CD4-positive, alpha-beta T cell (primary cell): ENCODE data around the gene AKR1E2. TPM values are rescaled to one million over a fixed set of nuclear protein-coding genes. Genes with fewer than 3 reads are reported as not detected.

ENCODE experiments used
- ATAC-seq: fragments of 200-7000 bp; cut with Tn5 transposase; one replicate; pipeline ENCODE4 v1.10.0; 2022; ENCODE audit warnings: mild to moderate bottlenecking; ENCODE audit not compliant: poor library complexity
- CTCF ChIA-PET: fragments of 350-600 bp; sonication (Branson Sonifier 250); formaldehyde crosslinking; loops from one replicate; lab custom pipeline; 2021; ENCODE audit warnings: antibody characterized with exemption, inconsistent platforms; lab: Charles Lee
- POLR2A ChIA-PET: fragments of 350-600 bp; sonication (Branson Sonifier 250); formaldehyde crosslinking; loops from one replicate; lab custom pipeline; 2021; ENCODE audit warnings: antibody characterized with exemption, inconsistent platforms; lab: Charles Lee
- DNase-seq, 14 experiments: peaks; one replicate each; pipeline ENCODE4 v3.0.0-alpha.2; 2013 to 2020; ENCODE audit warnings: mixed read lengths in 2 of 14
- H3K27ac ChIP-seq, 2 donors: one replicate each; pipeline versions ENCODE4 v1.5.1 to v1.7.0; 2013; ENCODE audit warnings: low read length in 2 of 2, low read depth in 1 of 2, mild to moderate bottlenecking in 1 of 2
- H3K27me3 ChIP-seq, 2 experiments: 1 replicate in 1 of 2; 2 replicates in 1 of 2; pipeline versions ENCODE4 v1.6.1 to v1.7.0; 2013; ENCODE audit warnings: low read length in 2 of 2, control low read depth in 1 of 2, mild to moderate bottlenecking in 1 of 2, moderate library complexity in 1 of 2; ENCODE audit not compliant: insufficient read depth in 2 of 2, control insufficient read depth in 1 of 2
- H3K36me3 ChIP-seq: one replicate; pipeline ENCODE4 v1.6.1; 2013; ENCODE audit warnings: low read length, control low read depth; ENCODE audit not compliant: insufficient read depth
- H3K4me1 ChIP-seq: one replicate; pipeline ENCODE4 v1.6.1; 2013; ENCODE audit warnings: low read length, control low read depth; ENCODE audit not compliant: insufficient read depth
- H3K4me3 ChIP-seq: one replicate; pipeline ENCODE4 v1.5.1; 2013; ENCODE audit warnings: mild to moderate bottlenecking, low read length, moderate library complexity
- H3K9me3 ChIP-seq, 2 experiments: 1 replicate in 1 of 2; 2 replicates in 1 of 2; pipeline versions ENCODE4 v1.6.1 to v1.7.0; 2013; ENCODE audit warnings: low read length in 2 of 2, mild to moderate bottlenecking in 2 of 2, control low read depth in 1 of 2, moderate library complexity in 1 of 2; ENCODE audit not compliant: control insufficient read depth in 1 of 2, insufficient read depth in 1 of 2
- H3K27ac Mint-ChIP-seq: one replicate; pipeline ENCODE4 v1.8.0; 2020; ENCODE audit warnings: mixed read lengths
- H3K27me3 Mint-ChIP-seq: one replicate; pipeline ENCODE4 v1.8.0; 2021; ENCODE audit warnings: mixed read lengths
- H3K36me3 Mint-ChIP-seq: one replicate; pipeline ENCODE4 v1.8.0; 2021; ENCODE audit warnings: low read depth, mixed read lengths
- H3K4me1 Mint-ChIP-seq: one replicate; pipeline ENCODE4 v1.8.0; 2021; ENCODE audit warnings: low read depth, mixed read lengths
- H3K4me3 Mint-ChIP-seq: one replicate; pipeline ENCODE4 v1.8.0; 2020; ENCODE audit warnings: mild to moderate bottlenecking, mixed read lengths
- H3K9me3 Mint-ChIP-seq: one replicate; pipeline ENCODE4 v1.8.0; 2020; ENCODE audit warnings: mixed read lengths
- intact Hi-C, 2 experiments: fragments of 100-400 bp; cut with DNase I in 1 of 2; cut with micrococcal nuclease in 1 of 2; formaldehyde crosslinking; loops; one replicate each; pipeline versions ENCODE4 v1.15.1 to v1.9.0; 2023 to 2025; cut with DNase I, micrococcal nuclease
- total RNA-seq, 174 experiments: library from RNA in 2 of 174; stranded (reverse) in 2 of 174; gene quantifications; one replicate each; pipeline ENCODE4 v1.2.3 and lab custom pipeline; 2021 to 2026
- TF ChIP-seq, protein P1 (sequence below): fragments of 200-600 bp; IDR thresholded peaks from one replicate; pipeline ENCODE4 v1.8.0; 2022; ENCODE audit warnings: antibody characterized with exemption, mild to moderate bottlenecking

The AKR1E2 gene
- total RNA-seq, 2 experiments from 2014 or later = 26.0 to 30.4 TPM

DNA sequence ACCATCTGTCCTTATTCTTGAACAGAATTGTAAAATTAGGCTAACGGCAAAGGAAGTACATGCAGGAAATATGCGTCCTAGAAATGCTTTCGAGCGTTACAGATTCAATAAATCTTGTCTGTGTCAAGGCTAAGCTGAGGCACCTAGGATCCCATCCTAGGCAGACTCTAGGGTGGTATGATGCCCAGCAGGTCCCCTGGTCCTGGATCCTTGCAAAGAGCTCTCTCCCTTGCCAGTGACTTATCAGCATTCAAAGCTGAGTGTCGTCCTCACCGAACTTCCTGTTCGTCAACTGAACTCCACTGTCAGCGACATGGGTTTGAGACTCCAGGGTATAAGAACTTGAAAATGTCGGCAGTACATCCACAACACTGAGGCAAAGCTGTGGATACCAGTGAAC, 61.5 kb downstream of the AKR1E2 start:
- Mint-ChIP-seq H3K27me3 (no peaks in the 10 kb centered on the region), H3K27ac (no peak overlapping the region), H3K4me3 (no peak overlapping the region), H3K4me1 (no peaks in the 10 kb centered on the region), H3K36me3 (peaks cover 55% of the 10 kb centered on the region), H3K9me3 (no peaks in the 10 kb centered on the region)
- intact Hi-C loops = no loop called here
- Histone ChIP-seq H3K9me3 (no peaks in the 10 kb centered on the region), H3K4me3 (no peak overlapping the region), H3K4me1 (no peaks in the 10 kb centered on the region), H3K27ac (no peak overlapping the region), H3K27me3 (no peaks in the 10 kb centered on the region), H3K36me3 (no peaks in the 10 kb centered on the region)
- TF ChIP-seq, protein P1, sequence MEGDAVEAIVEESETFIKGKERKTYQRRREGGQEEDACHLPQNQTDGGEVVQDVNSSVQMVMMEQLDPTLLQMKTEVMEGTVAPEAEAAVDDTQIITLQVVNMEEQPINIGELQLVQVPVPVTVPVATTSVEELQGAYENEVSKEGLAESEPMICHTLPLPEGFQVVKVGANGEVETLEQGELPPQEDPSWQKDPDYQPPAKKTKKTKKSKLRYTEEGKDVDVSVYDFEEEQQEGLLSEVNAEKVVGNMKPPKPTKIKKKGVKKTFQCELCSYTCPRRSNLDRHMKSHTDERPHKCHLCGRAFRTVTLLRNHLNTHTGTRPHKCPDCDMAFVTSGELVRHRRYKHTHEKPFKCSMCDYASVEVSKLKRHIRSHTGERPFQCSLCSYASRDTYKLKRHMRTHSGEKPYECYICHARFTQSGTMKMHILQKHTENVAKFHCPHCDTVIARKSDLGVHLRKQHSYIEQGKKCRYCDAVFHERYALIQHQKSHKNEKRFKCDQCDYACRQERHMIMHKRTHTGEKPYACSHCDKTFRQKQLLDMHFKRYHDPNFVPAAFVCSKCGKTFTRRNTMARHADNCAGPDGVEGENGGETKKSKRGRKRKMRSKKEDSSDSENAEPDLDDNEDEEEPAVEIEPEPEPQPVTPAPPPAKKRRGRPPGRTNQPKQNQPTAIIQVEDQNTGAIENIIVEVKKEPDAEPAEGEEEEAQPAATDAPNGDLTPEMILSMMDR = no peak
- ATAC-seq = no peak
- no peak for DNase-seq
- ChIA-PET POLR2A (no interaction called here), CTCF (interaction anchor here (1.2 kb wide), 1 partner anchor 10 kb away, joined by 5 read pairs; no protein-coding TSS in a partner anchor)

GRCh38 chr10:4888236-4888635, 62.2 kb downstream of the AKR1E2 start:
- no peaks in the 10 kb centered on the region for H3K9me3 Mint-ChIP-seq
- intact Hi-C loops = no loop called here
- no peak overlapping the region for H3K4me3 Mint-ChIP-seq
- no peak for ATAC-seq
- Histone ChIP-seq H3K9me3 (no peaks in the 10 kb centered on the region), H3K4me3 (no peak overlapping the region), H3K27ac (no peak overlapping the region), H3K36me3 (no peaks in the 10 kb centered on the region), H3K4me1 (no peaks in the 10 kb centered on the region), H3K27me3 (no peaks in the 10 kb centered on the region)
- no peaks in the 10 kb centered on the region for H3K27me3 Mint-ChIP-seq
- no peak overlapping the region for H3K27ac Mint-ChIP-seq
- TF ChIP-seq, protein P1 = no peak
- ChIA-PET CTCF (interaction anchor here (1.2 kb wide), 1 partner anchor 11 kb away, joined by 5 read pairs; no protein-coding TSS in a partner anchor), POLR2A (no interaction called here)
- peaks cover 53% of the 10 kb centered on the region for H3K36me3 Mint-ChIP-seq
- no peaks in the 10 kb centered on the region for H3K4me1 Mint-ChIP-seq
- DNase-seq = no peak

DNA sequence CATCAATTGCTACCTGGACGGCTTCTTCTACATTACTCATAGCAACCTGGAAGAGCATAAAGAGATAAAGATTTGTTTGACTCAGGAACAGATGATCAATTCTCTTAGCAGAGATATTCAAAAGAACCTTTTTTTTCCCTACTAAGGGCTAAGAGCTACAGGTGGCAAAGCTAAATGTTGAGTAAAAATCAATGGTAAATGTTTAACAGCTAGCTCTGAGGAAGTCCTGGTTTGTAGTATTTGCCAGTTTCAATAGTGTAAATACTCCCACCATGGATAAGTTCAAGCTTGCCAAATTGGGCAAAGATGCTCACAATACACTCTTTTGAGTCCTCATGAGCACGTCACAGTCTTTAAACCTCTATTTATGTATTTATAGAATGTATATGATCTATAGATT, 64.0 kb downstream of the AKR1E2 start:
- peaks cover 45% of the 10 kb centered on the region for H3K36me3 Mint-ChIP-seq
- H3K4me1 Mint-ChIP-seq = no peaks in the 10 kb centered on the region
- Histone ChIP-seq H3K4me1 (no peaks in the 10 kb centered on the region), H3K27me3 (no peaks in the 10 kb centered on the region), H3K36me3 (no peaks in the 10 kb centered on the region), H3K27ac (no peak overlapping the region), H3K4me3 (no peak overlapping the region), H3K9me3 (no peaks in the 10 kb centered on the region)
- no peak overlapping the region for H3K4me3 Mint-ChIP-seq
- intact Hi-C loops = no loop called here
- TF ChIP-seq, protein P1 = no peak
- H3K27ac Mint-ChIP-seq = no peak overlapping the region
- ChIA-PET POLR2A (no interaction called here), CTCF (interaction anchor here (1.0 kb wide), 1 partner anchor 545 kb away, joined by 4 read pairs; no protein-coding TSS in a partner anchor)
- H3K27me3 Mint-ChIP-seq = no peaks in the 10 kb centered on the region
- no peaks in the 10 kb centered on the region for H3K9me3 Mint-ChIP-seq
- DNase-seq = no peak
- no peak for ATAC-seq
